ENCODE data around the gene TLR6. TPM values are rescaled to one million over a fixed set of nuclear protein-coding genes. Genes with fewer than 3 reads are reported as not detected.

Gene TLR6
- total and polyA plus RNA-seq, 10 of the 15 experiments (the other 5 are each of a cell fraction or from before 2014, with no cell fraction given), result 1.1 to 49.4 (median 12.5) TPM

- TF ChIP-seq HCFC1 (IDR thresholded peaks at IDR 0.05; ENCODE audit: low read length) (no peak), KDM1A (IDR thresholded peaks at IDR 0.05; ENCODE audit: borderline replicate concordance) (no peak), GATAD2B (conservative IDR thresholded peaks at IDR 0.05; ENCODE audit: low read depth) (peak; percentile 27; the same call in 1 of the 2 replicates), IRF3 (IDR thresholded peaks at IDR 0.05) (no peak), E2F4 (IDR thresholded peaks at IDR 0.05; ENCODE audit: low read depth, low read length) (no peak), HDAC6 (IDR thresholded peaks at IDR 0.05; ENCODE audit: unreplicated experiment) (no peak), SIX5 (IDR thresholded peaks at IDR 0.05; ENCODE audit: low read depth, low read length, severe bottlenecking) (no peak), LARP7 (IDR thresholded peaks at IDR 0.05) (no peak), RFX5 (IDR thresholded peaks at IDR 0.05; ENCODE audit: low read depth, low read length) (no peak), USF2 (IDR thresholded peaks at IDR 0.05; ENCODE audit: borderline replicate concordance, low read depth, low read length) (no peak), WRNIP1 (IDR thresholded peaks at IDR 0.05; ENCODE audit: borderline replicate concordance, low read depth, low read length) (no peak), GABPA (IDR thresholded peaks at IDR 0.05; ENCODE audit: low read depth) (no peak), RBBP5 (conservative IDR thresholded peaks at IDR 0.05) (no peak), EP300 (IDR thresholded peaks at IDR 0.05; ENCODE audit: borderline replicate concordance in 1 of 2, control insufficient read depth in 1 of 2, low read depth in 2 of 2, low read length in 2 of 2) (peak in 1 of 2 experiments; percentile 86; a peak in 2 of 4 replicates), SKIL (IDR thresholded peaks at IDR 0.05; ENCODE audit: low read depth, poor library complexity, severe bottlenecking) (peak; percentile 59), RAD21 (IDR thresholded peaks at IDR 0.05; ENCODE audit: insufficient read depth, low read depth, low read length) (no peak), EED (IDR thresholded peaks at IDR 0.05; ENCODE audit: low read depth) (no peak), RELA (IDR thresholded peaks at IDR 0.05; ENCODE audit: borderline replicate concordance, partially characterized antibody) (no peak), NR2C1 (IDR thresholded peaks at IDR 0.05) (no peak), NBN (IDR thresholded peaks at IDR 0.05) (no peak; the same call in none of the 2 replicates), MTA3 (IDR thresholded peaks at IDR 0.05; ENCODE audit: borderline replicate concordance, low read length) (no peak), ZNF622 (IDR thresholded peaks at IDR 0.05) (no peak)
Observed at GRCh38 chr4:38815885-38816782, 40.5 kb downstream of the TLR6 start (continued).
